AML-193 (cell line): ENCODE measurements around the gene ARHGEF6.

Experiments used
- DNase-seq, 2 experiments: peaks; one replicate each; lab custom pipeline; 2025; lab: John Stamatoyannopoulos, UW

Gene ARHGEF6

DNA sequence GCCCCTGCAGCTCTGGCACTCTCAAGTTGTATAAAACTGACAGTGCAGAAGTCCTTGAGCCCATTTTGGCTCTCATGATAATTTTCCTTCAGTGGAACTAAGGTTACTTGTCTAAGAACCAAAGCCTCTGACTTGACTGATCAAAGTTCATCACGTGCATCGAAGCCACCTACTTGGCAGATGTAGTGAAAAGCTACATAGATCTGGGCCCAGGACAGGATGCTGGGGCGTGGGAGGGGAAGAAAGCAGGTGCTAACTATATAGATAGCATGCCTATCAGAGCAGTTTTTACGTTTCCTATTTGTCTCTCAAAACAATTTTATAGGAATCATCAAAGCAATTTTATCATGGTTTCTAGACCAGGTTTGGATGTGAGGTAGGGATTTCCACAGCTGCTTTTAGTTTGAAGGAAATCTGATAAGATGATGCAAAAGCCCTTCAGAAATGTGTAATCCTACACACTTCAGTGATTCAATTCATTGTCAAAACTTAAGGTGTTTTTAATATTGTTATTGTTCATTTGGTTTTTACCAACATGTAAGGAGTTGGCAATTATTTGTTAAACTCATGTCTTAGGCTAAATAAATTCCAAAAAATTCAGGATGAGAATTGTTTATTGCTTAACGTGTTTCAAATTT, 134.0 kb downstream of the ARHGEF6 start:
- no peak for DNase-seq

DNA sequence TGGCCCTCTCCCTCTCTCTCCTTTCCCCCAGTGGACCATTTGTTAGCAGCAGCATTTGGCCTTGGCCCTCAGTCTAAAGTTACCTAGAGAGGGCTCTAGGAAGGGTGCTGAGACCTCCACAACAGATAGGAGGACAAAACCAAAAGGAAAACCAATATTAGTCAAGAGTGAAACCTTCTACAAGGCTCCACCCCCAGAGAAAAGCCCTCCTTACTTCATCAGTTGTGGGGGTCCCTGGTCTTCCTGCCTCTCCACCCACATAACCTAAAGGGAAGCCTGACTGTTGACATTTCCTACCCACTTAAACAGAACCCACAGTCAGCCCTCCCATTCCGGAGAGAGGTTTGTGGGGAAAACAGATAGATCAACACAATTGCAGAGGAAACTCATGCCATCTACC, 137.5 kb downstream of the ARHGEF6 start:
- DNase-seq, result no peak

DNA sequence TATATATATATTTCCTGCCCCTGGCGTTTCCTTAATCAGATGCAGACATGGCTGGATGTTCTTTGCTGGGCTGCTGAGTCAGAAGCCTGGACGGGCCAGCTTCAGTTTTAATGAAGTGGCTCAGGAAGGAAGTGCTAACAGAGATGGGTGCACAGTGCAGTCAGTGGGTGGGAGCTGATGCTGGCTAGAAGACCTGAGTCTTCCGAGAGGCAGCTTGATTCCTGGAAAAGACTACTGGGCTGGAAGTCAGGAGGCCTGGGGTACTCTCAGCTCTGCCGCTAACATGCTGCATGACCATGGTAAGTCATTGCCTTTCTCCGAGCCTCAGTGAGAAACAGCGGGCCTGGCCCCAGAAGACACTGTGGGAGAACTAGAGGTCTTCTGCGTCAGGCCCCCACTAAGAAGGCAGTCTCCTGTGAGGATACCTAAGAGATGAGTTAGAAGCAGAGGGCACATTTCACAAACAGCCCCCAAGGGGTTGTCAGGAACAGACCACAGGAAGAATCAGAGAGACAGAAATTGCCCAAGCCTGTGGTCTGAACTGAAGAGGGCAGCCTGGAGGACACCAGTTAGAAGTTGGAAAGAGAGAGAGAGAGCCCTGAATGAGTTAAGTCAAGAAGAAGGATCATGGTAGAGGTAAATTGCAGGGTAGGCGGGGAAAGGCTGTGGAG, 141.1 kb downstream of the ARHGEF6 start:
- peak; percentile 3 to 5 for DNase-seq

DNA sequence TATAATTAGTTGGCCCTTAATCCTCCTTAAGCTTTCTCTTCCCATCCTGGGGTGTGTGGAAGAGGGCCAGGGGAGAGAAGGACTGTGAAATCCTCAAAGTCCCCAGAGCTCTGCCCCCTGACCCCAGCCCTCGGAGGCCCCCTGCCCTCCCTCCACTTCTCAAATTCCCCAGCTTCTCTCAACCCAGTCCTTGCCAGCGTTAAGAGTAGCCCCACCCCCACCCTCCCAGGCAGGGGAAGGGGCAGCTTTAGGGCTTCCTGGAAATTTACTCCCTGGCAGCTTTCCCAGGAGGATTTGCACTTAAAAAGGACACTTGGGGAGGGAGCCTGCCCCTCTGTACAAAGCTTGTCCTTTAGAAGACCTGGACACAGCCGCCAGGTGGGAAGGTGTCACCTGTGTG, 144.6 kb downstream of the ARHGEF6 start:
- no peak for DNase-seq

DNA sequence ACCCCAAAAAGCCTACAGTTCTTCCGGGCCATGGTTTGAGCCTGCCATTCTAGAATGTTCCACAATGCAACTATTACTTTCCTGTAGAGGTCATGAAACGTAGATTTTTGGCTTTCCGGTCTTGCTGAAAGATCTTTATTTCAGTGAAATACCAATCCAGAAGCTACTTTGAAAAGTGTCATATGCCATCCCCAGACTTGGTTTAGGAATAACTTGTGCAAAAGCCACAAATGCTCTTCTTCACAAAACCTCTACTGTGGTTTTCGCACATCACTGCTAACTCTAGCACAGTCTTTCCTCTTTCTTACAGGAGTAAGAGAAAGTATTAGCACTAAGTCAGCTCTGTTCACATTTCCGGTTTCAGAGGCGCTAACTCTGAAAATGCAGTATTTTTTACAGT, 145.5 kb downstream of the ARHGEF6 start:
- DNase-seq, result peak in 1 of 2 experiments; percentile 4

DNA sequence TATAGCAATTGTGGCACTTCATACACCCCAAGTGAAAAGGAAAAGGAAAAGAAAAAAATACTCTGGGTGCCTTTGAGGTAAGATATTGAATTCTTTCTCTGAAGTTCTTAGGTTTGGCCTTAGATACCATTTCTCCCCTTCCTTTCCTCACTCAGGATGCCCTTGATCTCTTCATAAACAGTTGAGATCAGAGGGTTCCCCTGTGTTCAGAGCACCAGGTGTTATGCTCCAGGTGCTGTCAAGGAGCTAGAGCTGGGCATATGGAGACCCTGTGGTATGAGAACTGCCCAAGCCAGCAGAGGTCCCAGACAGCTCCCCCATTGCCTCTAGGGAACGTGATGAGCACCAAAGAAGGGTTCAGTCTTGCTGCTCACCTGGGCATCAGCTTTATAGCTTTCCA, 149.9 kb downstream of the ARHGEF6 start:
- no peak for DNase-seq

DNA sequence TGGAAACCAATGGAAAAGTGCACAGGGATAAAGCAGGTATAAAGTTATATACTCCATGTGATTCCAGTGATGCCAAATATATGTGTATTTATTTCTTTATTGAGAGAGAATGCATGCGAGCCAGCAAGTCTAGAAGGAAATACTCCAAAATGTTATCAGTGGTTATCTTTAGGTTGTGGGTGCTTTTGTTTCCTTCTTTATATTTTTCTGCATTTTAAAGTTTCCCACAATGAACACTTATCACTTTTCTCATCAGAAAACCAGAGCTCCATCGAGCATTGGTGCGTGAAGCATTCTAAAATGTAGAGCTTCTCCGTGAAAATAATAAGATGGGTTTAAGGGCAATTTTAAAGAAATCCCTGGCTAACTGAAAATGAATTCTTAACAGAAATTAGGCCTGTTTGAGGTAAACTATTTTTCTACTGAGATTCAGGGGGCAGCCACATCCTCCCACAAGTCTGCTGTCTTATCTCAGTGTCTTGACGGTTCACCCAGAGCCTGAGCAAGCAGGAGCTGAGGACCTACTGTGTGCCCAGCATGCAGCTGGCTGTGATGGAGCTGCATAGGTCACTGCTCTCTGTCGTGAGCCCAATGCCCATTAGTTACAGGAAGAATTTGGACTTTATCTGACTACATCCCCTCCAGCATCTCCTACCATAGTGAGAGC, 151.5 kb downstream of the ARHGEF6 start:
- no peak for DNase-seq

DNA sequence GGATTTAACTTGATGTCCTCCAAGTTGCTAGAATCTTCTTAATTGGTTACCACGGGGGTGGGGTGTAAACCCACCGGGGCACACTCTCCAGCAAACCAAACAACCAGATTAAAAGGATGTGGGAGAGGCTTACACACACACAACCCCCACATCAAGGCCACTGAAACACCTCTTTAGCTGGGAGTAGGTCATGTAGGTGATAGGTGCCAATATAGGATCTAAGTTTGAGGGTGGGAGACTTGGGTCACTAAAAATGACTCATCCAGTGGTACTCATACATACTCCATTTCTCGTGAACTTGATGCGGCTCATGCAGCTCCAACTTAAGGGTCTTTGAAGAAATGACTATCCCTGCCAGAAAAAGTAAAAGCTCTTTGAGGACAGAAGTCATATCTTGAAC, 153.3 kb downstream of the ARHGEF6 start:
- no peak for DNase-seq

DNA sequence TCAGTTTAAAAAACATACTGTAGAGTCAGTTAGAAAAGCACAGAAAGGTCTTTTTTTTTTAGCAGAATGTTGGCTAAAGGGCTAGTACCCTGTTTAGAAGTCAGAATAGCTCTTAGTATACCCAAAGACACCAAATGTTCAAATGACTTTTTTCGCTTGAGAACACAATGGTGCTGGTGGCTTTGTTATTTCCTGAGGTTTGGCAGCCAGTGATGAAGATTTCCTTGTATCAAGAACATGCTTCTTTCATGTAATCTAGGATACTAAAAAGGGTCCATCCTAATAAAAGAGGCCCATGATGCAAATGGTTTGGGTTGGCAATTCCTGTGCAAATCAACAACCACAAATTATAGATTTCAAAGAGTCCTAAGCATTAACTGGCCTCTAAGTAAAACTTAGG, 153.8 kb downstream of the ARHGEF6 start:
- no peak for DNase-seq

DNA sequence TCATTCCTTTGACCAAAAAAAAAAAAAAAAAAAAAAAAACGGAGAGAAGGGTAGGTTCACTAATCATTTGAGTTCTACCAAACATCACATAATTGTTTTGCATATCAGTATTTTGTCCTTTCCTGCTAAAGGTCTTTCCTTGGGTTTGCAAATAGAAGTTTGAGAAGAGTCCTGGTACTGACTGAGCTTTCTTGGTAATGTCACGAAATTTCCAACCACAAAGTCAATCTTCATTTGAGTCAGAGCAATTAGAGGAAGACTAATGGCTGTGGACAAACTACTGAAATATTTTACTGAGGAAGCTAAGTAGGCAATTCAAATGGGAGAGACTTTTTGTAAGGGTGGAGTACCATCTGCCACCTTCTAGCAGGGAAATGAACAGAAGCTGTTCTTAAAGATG, 154.5 kb downstream of the ARHGEF6 start:
- DNase-seq, result no peak

DNA sequence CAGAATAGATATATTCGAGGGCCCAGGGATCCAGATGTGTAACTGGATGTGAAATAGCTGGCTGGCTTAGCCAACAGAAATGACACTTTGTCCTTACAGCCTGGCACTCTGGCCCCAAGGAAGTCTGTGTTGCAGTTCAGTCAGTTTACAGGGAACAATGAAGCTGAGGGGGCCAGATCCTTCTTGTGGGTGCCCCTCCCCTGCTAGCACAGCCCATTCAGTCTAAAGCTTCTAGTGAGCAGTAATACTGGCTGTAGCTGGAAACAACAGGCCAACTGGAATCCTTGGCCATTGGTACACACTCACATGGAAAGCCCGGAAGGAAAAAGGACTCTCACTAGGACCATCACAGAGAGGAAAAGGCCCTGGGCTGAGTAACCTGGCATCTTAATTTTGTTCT, 155.5 kb downstream of the ARHGEF6 start:
- DNase-seq, result no peak

DNA sequence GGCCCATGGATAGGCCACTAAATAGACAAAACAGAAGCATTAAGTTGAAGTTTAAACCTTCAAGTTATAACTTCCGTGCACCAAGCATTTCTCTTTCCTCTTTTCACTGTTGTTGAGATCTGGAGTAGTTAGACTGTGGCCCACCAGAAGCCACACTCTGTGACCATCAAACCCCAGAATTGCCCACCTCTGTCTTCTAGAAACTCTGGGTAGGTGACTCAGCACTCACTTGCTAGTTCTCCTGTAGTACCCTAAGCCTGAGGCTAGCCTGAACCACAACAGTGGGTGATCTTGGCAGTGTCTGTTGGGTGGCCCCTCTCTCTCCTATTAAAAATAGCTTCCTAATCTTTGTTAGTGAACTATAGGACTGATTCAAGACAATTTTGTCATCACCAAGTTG, 157.3 kb downstream of the ARHGEF6 start:
- DNase-seq, result no peak

DNA sequence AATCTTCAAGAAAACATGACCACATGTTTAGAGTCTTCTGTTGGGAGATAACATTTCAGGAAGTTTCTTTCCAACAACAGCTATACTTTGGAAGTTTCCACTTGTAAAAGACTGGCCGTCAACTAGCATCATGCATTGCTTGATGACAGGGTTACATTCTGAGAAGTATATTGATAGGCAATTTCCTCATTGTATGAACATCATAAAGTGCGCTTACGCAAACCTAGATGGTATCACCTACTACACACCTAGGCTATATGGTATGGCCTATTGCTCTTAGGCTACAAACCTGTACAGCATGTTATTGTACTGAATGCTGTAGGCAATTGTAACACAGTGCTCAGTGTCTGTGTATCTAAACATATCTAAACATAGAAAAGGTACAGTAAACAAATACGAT, 158.2 kb downstream of the ARHGEF6 start:
- DNase-seq, result no peak

DNA sequence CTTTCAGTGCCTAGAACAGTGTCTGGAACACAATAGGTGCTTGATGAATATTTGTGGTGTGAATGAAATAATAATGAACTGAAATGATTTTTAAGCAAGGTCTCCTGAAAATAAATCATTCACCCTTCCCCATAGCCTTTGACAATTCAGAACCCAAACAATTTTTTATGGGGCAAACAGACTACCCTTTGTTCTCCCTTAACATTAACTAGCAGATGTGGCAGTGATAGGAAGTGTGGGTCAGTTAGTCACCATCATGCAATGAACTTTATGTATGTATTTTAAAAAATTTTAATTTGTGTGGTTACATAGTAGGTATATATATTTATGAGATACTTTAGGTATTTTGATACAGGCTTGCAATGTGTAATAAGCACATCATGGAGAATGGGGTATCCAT, 160.0 kb downstream of the ARHGEF6 start:
- no peak for DNase-seq

DNA sequence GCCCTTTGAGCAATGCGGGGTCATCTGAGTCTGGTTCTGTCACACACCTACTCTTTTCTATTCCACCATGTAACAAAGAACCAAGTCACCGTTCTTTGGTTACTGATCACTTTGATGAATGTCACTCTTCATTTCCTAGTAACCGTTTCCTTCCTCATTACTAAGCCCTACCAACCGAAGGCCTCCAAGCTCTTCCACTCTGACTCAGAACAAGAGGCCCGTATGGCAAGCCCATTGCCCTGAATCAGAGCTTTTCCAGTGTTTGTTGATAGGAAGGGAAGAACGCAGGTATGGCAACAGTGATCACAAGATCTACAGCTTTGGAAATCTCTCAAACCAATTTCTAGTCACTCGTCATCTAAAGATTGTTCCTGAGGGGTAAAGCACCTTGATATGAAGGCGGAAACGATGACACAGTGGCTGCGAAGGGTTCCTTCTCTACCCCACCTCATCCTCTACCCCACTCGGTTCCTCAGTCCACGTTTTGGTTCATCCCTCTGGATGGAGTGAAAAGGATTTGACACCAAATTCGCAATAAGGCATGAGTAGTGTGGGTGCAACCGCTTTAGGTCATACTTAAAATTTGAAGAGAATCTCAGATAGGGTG, 160.7 kb downstream of the ARHGEF6 start:
- DNase-seq, result no peak

DNA sequence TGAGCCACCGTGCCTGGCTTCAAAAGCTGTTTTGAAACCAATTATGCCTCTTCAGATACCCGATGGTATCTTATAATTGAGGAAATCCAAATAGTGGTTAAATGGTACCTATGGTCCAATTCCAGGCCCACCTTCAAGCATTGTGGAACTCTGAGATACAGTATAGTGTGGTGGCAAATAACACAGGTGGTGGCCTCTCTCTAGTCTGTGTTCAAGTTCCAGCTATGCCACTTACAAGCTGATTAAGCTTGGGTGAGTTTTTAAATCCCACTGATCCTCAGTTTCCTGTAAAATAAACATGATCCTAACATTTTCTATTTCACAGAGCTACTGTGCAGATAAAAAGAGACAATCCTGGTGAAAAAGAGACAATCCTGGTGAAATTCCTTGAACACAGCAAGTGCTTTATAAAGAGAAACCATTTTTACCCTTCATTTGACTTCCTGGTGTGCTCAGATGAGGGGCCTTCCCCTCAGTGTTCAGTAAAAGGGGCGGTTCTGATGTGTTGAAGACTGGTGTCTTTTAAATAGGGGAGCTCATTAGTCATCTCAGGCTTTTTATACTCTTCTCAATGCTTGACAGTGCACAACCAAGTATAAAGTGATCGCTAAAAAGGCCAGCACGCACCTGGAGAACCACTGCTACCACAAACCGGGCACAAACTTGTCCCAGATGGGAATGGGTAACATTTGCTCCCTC, 163.6 kb downstream of the ARHGEF6 start:
- DNase-seq, result no peak
